Spleen (tissue), 7 donors: ENCODE results near the gene ENGASE.

Source experiments
- CTCF ChIP-seq, 11 experiments: fragments of 200-600 bp in 7 of 11; fragments of 450-650 bp in 4 of 11; sonication (generic) in 4 of 11; IDR thresholded peaks in 8 of 11; conservative IDR thresholded peaks in 3 of 11; 1 replicate in 7 of 11; 2 replicates in 4 of 11; pipeline versions ENCODE4 v1.4.0 to v1.8.0; 2016 to 2021; ENCODE audit warnings: antibody characterized with exemption in 11 of 11, inconsistent platforms in 4 of 11, mild to moderate bottlenecking in 1 of 11
- POLR2A ChIP-seq, 3 donors: fragments of 450-650 bp; IDR thresholded peaks; one replicate each; pipeline ENCODE4 v1.5.1; 2017; ENCODE audit warnings: antibody characterized with exemption in 3 of 3, mild to moderate bottlenecking in 1 of 3
- donor health status: DM: no; HTN: no; CAD: no; lungs with moderate emphysema.
- donor health status: DM: no; HTN: no; CAD: no.
- donor health status: DM: no; HTN: no; CAD: no.

GRCh38 chr17:79115487-79115886 lies 40.9 kb downstream of the ENGASE start:
- TF ChIP-seq CTCF (IDR thresholded peaks at IDR 0.05 in 8 of 11, conservative IDR thresholded peaks at IDR 0.05 in 3 of 11) (no peak), POLR2A (IDR thresholded peaks at IDR 0.05) (no peak)
